PFSK-1 (cell line): ENCODE measurements around the gene IGSF23.

Source experiments
- FOXP2 ChIP-seq: optimal IDR thresholded peaks from 2 replicates; pipeline ENCODE3; 2011; ENCODE audit warnings: borderline replicate concordance, control low read depth, inconsistent platforms; ENCODE audit not compliant: insufficient read depth; ENCODE audit errors: extremely low read length, extremely low read depth
- POLR2AphosphoS5 ChIP-seq: IDR thresholded peaks from 2 replicates; pipeline ENCODE4 v1.6.1; 2012; ENCODE audit warnings: low read depth, mild to moderate bottlenecking, control low read depth, low read length, moderate library complexity
- REST ChIP-seq, 2 experiments: IDR thresholded peaks; 2 replicates each; pipeline versions ENCODE4 v1.6.1 to v1.8.0; 2011 to 2012; ENCODE audit warnings: low read depth in 2 of 2, low read length in 2 of 2, control low read depth in 1 of 2, inconsistent platforms in 1 of 2, mild to moderate bottlenecking in 1 of 2, moderate library complexity in 1 of 2; ENCODE audit not compliant: insufficient read depth in 1 of 2
- SIN3A ChIP-seq: IDR thresholded peaks from 2 replicates; pipeline ENCODE4 v1.6.1; 2012; ENCODE audit warnings: mild to moderate bottlenecking, low read length, moderate library complexity, borderline replicate concordance; ENCODE audit not compliant: insufficient read depth
- TAF1 ChIP-seq: IDR thresholded peaks from 2 replicates; pipeline ENCODE4 v1.6.1; 2012; ENCODE audit warnings: low read length, control low read depth, borderline replicate concordance; ENCODE audit not compliant: insufficient read depth

Gene IGSF23

GRCh38 chr19:44644402-44645016, 31.1 kb downstream of the IGSF23 start:
- TF ChIP-seq POLR2AphosphoS5 (no peak), FOXP2 (no peak), REST (IDR thresholded peaks at IDR 0.05; ENCODE audit: insufficient read depth in 1 of 2, low read depth in 2 of 2, low read length in 2 of 2) (no peak), TAF1 (no peak), SIN3A (no peak)

GRCh38 chr19:44645407-44646048, 32.2 kb downstream of the IGSF23 start:
- TF ChIP-seq TAF1 (no peak), REST (IDR thresholded peaks at IDR 0.05; ENCODE audit: insufficient read depth in 1 of 2, low read depth in 2 of 2, low read length in 2 of 2) (no peak), FOXP2 (no peak)

- TF ChIP-seq REST (IDR thresholded peaks at IDR 0.05; ENCODE audit: insufficient read depth in 1 of 2, low read depth in 2 of 2, low read length in 2 of 2) (no peak), POLR2AphosphoS5 (no peak), FOXP2 (no peak), TAF1 (no peak), SIN3A (no peak)
Measured at GRCh38 chr19:44646049-44646416, 32.7 kb downstream of the IGSF23 start.

GRCh38 chr19:44647144-44647543, 33.8 kb downstream of the IGSF23 start:
- TF ChIP-seq POLR2AphosphoS5 (no peak), SIN3A (no peak), FOXP2 (no peak), REST (IDR thresholded peaks at IDR 0.05; ENCODE audit: insufficient read depth in 1 of 2, low read depth in 2 of 2, low read length in 2 of 2) (no peak), TAF1 (no peak)
